Measurements from ENCODE around the gene TNC.

TNC gene

GRCh38 chr9:115093520-115093919 is 24.4 kb downstream of the TNC start:
- DNase-seq = no peak

- DNase-seq = no peak
Measured at GRCh38 chr9:115090486-115090885, 27.5 kb downstream of the TNC start.

GRCh38 chr9:115088860-115089259 is 29.1 kb downstream of the TNC start:
- DNase-seq = no peak

GRCh38 chr9:115086886-115087285 is 31.1 kb downstream of the TNC start:
- no peak for DNase-seq

GRCh38 chr9:115086461-115086860 is 31.5 kb downstream of the TNC start:
- no peak for DNase-seq

GRCh38 chr9:115085773-115086377 is 32.1 kb downstream of the TNC start:
- no peak for DNase-seq

- DNase-seq = no peak
Measured at GRCh38 chr9:115084709-115085108, 33.2 kb downstream of the TNC start.

- no peak for DNase-seq
Measured at GRCh38 chr9:115084157-115084556, 33.8 kb downstream of the TNC start.

GRCh38 chr9:115080242-115080641 is 37.7 kb downstream of the TNC start:
- DNase-seq = no peak

- DNase-seq = no peak
Measured at GRCh38 chr9:115079156-115079555, 38.8 kb downstream of the TNC start.

- no peak for DNase-seq
Measured at GRCh38 chr9:115073456-115073855, 44.5 kb downstream of the TNC start.

GRCh38 chr9:115071176-115071575 is 46.8 kb downstream of the TNC start:
- DNase-seq = no peak

- DNase-seq = no peak
Measured at GRCh38 chr9:115069771-115070170, 48.2 kb downstream of the TNC start.

- DNase-seq = no peak
Measured at GRCh38 chr9:115069302-115069701, 48.7 kb downstream of the TNC start.

- no peak for DNase-seq
Measured at GRCh38 chr9:115068031-115068430, 49.9 kb downstream of the TNC start.

GRCh38 chr9:115063058-115063845 is 54.7 kb downstream of the TNC start:
- DNase-seq = no peak

- no peak for DNase-seq
Measured at GRCh38 chr9:115058684-115059315, 59.2 kb downstream of the TNC start.

GRCh38 chr9:115058175-115058574 is 59.8 kb downstream of the TNC start:
- DNase-seq = no peak

GRCh38 chr9:115057559-115057958 is 60.4 kb downstream of the TNC start:
- no peak for DNase-seq

GRCh38 chr9:115050002-115050490 is 67.9 kb downstream of the TNC start:
- DNase-seq = no peak

- DNase-seq = no peak
Measured at GRCh38 chr9:115046824-115047223, 71.1 kb downstream of the TNC start.

GRCh38 chr9:115046199-115046598 is 71.8 kb downstream of the TNC start:
- DNase-seq = no peak

GRCh38 chr9:115043632-115044031 is 74.3 kb downstream of the TNC start:
- no peak for DNase-seq

All from activated T-cell treated with anti-CD3 and anti-CD28 coated beads, Interleukin-2, amount 50 U/mL, for 1 hour (primary cell).